Smooth muscle cell (in vitro differentiated cells): ENCODE results near the gene LUC7L. TPM values are rescaled to one million over a fixed set of nuclear protein-coding genes. Genes with fewer than 3 reads are reported as not detected.

Experiments
- DNase-seq: peaks from one replicate; lab custom pipeline; 2025; ENCODE audit not compliant: unreplicated experiment; lab: John Stamatoyannopoulos, UW
- H2AFZ ChIP-seq: fragments of 200-600 bp; sonication (generic); 2 replicates; pipeline ENCODE4 v1.6.0; 2016; ENCODE audit warnings: antibody characterized with exemption, low read depth, mild to moderate bottlenecking
- H3F3A ChIP-seq: fragments of 200-600 bp; sonication (generic); 2 replicates; pipeline ENCODE4 v1.6.0; 2017; ENCODE audit warnings: antibody characterized with exemption, low read depth
- H3K27ac ChIP-seq: fragments of 200-600 bp; sonication (generic); 2 replicates; pipeline ENCODE4 v1.5.1; 2016; ENCODE audit warnings: low read depth, mild to moderate bottlenecking
- H3K27me3 ChIP-seq: fragments of 200-600 bp; sonication (generic); 2 replicates; pipeline ENCODE4 v1.6.1; 2016; ENCODE audit warnings: low read depth, mild to moderate bottlenecking
- H3K36me3 ChIP-seq: fragments of 200-600 bp; sonication (generic); 2 replicates; pipeline ENCODE4 v1.5.1; 2016; ENCODE audit warnings: low read depth
- H3K4me1 ChIP-seq: fragments of 200-600 bp; sonication (generic); 2 replicates; pipeline ENCODE4 v1.5.1; 2016; ENCODE audit warnings: low read depth
- H3K4me2 ChIP-seq: fragments of 200-600 bp; sonication (generic); 2 replicates; pipeline ENCODE4 v1.6.0; 2016; ENCODE audit warnings: mild to moderate bottlenecking
- H3K4me3 ChIP-seq: fragments of 200-600 bp; sonication (generic); 2 replicates; pipeline ENCODE4 v1.5.1; 2016; ENCODE audit warnings: mild to moderate bottlenecking
- H3K79me2 ChIP-seq: fragments of 200-600 bp; sonication (generic); 2 replicates; pipeline ENCODE4 v1.6.0; 2016; ENCODE audit warnings: low read depth, mild to moderate bottlenecking
- H3K9ac ChIP-seq: fragments of 200-600 bp; sonication (generic); 2 replicates; pipeline ENCODE4 v1.6.0; 2016; ENCODE audit warnings: low read depth
- H3K9me3 ChIP-seq: fragments of 200-600 bp; sonication (generic); replicated peaks from 2 replicates; pipeline ENCODE4 v1.5.1; 2016; ENCODE audit warnings: low read depth
- H4K20me1 ChIP-seq: fragments of 200-600 bp; sonication (generic); 2 replicates; pipeline ENCODE4 v1.6.0; 2016; ENCODE audit warnings: low read depth
- CTCF ChIP-seq: fragments of 200-600 bp; sonication (generic); IDR thresholded peaks from 2 replicates; pipeline ENCODE4 v1.5.1; 2017; ENCODE audit warnings: borderline replicate concordance, mild to moderate bottlenecking, antibody characterized with exemption; ENCODE audit not compliant: insufficient read depth, poor library complexity, severe bottlenecking
- WGBS: methylation state at CpG from one replicate; pipeline ENCODE4 v1.1.7; 2016; ENCODE audit warnings: low lambda C conversion rate; 5-methylcytosine and 5-hydroxymethylcytosine counted together
- polyA plus RNA-seq: library from polyadenylated mRNA; unstranded; fragments of >200 nt; fragmentation: Nextera tagmentation; extraction: Ambion mirVana; gene quantifications from 2 replicates; pipeline ENCODE4 v1.2.1, GENCODE V29; 2016
- total RNA-seq: library from RNA; depleted of rRNA; stranded (reverse); fragments of >200 nt; gene quantifications from 2 replicates; pipeline ENCODE4 v1.2.3, GENCODE V29; 2014

Gene LUC7L
- total and polyA plus RNA-seq, 2 experiments from 2014 or later: 56.2 to 70.6 TPM

DNA sequence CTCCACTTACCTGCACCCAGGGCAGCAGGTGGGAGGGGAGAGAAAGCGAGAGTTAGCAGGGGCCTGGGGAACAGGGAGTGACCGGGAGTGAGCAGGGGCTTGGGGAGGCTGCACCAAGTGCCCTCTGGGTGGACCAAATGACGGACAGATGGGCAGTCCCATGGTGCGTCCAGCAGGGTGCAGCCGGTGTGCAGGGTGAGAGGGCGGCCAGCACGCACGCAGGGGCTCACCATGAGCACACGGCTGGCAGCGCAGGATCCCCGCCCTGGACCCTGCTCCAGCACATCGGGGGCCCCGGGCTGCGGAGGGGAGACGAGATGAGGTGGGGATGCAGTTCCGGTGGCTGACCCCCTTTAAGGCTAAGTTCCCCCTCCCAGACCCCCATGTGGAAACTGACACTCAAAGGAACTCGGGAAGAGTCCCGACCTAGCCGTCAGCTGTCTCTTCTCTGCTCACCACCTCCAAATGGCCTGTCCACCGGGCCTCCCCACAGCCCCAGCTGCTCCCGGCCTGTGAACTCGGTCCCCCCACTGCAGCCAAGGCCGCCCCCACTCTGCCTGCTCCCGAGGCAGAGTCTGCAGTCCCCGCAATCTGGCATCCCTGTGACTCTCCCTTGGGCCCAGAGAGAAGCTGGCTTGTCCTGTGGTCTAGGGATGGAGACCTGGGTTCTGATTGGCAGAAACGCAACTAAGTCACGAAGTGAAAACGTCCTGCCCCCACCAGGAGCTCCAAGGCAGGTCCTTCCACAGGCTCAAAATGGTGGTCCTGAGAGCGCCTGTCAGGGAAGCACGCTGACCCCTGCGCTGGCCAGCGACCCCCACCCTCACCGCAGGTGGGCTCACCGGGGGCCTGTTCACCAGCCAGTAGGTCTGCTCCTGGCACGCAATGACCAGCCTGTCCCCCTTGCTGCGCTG, 43.6 kb upstream of the LUC7L start:
- Histone ChIP-seq H3K4me2 (no peak overlapping the region), H3K79me2 (no peaks in the 10 kb centered on the region), H3K9me3 (no peaks in the 10 kb centered on the region), H3F3A (no peaks in the 10 kb centered on the region), H3K27me3 (peaks cover 5% of the 10 kb centered on the region), H3K36me3 (no peaks in the 10 kb centered on the region), H3K4me3 (no peak overlapping the region), H3K9ac (no peak overlapping the region), H4K20me1 (no peaks in the 10 kb centered on the region), H2AFZ (no peak overlapping the region), H3K4me1 (peaks cover 3% of the 10 kb centered on the region), H3K27ac (no peak overlapping the region)
- no peak for TF ChIP-seq CTCF
- DNase-seq: no peak
- WGBS: 91% methylated on average over 26 of the region's 36 CpGs

DNA sequence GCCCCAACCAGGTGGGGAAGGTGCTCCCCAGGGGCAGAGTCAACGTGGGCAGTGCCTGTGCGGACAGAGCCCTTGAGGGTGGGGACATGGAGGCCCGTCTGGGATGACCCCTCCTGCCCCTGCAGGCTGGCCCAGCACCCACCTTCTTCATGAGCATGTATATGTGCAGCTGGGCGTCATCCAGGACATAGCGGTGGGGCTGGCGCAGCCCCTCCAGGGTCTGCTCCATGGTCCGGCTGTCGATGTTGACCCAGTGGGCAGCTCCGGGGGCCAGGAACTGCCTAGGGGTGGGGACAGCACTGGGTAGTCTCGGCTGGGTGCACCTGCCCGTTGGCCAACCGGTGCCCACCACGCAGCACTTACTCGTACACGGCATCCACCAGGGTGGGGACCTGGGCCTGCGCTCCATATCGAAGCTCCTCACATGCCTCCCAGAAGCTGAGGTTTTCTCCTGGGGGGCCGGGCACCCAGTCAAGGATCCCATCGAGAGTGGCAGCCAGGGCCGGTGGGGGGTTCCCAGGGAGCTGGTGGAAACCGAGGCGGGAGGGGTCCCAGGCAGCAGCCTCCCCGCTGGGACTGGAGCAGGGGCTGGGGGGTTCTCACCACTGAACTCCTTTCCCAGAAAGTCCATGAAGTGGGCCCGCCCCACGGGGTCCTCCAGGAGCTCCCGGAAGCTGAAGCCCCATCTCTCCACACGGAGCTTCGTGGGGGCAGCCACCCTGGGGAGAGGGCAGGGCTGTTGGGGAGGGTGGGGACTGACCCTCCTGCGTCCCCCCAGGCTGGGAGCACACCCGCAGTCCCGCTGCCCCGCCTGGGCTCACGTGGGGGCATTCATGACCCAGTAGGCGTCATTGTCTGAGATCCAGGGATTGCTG, 41.4 kb upstream of the LUC7L start:
- Histone ChIP-seq H3K4me3 (no peak overlapping the region), H3K9me3 (no peaks in the 10 kb centered on the region), H2AFZ (no peak overlapping the region), H3K27ac (no peak overlapping the region), H3K4me1 (peaks cover 3% of the 10 kb centered on the region), H3F3A (no peaks in the 10 kb centered on the region), H3K9ac (no peak overlapping the region), H3K4me2 (no peak overlapping the region), H3K27me3 (peaks cover 5% of the 10 kb centered on the region), H4K20me1 (no peaks in the 10 kb centered on the region), H3K36me3 (no peaks in the 10 kb centered on the region), H3K79me2 (no peaks in the 10 kb centered on the region)
- WGBS: 97% methylated on average over 28 of the region's 34 CpGs
- no peak for DNase-seq
- no peak for TF ChIP-seq CTCF

DNA sequence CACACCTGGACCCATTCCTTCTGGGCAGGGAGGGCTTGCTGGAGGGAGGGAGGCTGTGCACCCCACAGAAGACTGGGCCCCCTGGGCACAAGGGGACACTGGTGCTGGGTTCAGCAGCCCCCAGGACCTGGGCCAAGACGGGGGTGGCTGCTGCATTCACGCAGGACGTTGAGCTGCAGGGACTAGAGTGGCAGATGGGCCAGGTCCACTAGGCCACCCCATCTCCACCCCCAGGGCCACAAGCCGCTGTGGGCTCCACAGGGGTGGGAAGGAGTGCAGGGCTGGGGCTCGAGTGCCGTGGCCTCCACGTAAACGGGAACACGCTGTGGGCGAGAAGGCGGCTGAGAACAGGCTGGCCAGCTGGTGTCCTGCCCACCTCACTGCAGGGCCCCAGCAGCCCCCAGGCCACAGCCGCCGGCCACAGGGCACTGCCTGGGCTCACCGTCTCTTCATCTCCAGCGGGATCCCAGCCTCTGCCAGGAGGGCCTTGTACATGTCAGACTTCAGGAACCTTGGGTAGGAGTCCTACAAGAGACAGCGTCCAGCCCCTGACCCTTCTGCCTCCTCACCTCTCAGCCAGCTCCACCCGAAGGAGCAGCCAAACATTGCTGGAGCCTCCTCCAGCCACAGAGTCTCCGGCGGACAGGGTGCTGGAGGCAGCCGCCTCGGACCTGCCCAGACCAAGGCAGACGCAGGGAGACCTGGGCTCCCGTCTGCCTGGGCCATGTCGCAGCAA, 40.0 kb upstream of the LUC7L start:
- no peaks in the 10 kb centered on the region for H3K9me3 ChIP-seq
- H3K27me3 ChIP-seq: no peaks in the 10 kb centered on the region
- 94% methylated on average over 22 of the region's 24 CpGs for WGBS
- H4K20me1 ChIP-seq: no peaks in the 10 kb centered on the region
- no peak for DNase-seq
- TF ChIP-seq CTCF: no peak
- no peak overlapping the region for H3K4me2 ChIP-seq
- no peaks in the 10 kb centered on the region for H3F3A ChIP-seq
- H3K4me1 ChIP-seq: no peaks in the 10 kb centered on the region
- no peak overlapping the region for H2AFZ ChIP-seq
- no peak overlapping the region for H3K9ac ChIP-seq
- H3K4me3 ChIP-seq: no peak overlapping the region
- H3K36me3 ChIP-seq: no peaks in the 10 kb centered on the region
- no peak overlapping the region for H3K27ac ChIP-seq
- H3K79me2 ChIP-seq: no peaks in the 10 kb centered on the region
